ENCODE measurements around the gene USH2A.

USH2A gene

GRCh38 chr1:215640429-215641148 is 782.7 kb downstream of the USH2A start:
- Mint-ChIP-seq H3K27ac (no peak overlapping the region), H3K27me3 (no peaks in the 10 kb centered on the region), H3K9me3 (no peaks in the 10 kb centered on the region), H3K4me3 (no peak overlapping the region), H3K4me1 (no peaks in the 10 kb centered on the region), H3K36me3 (ENCODE audit: low read depth) (no peaks in the 10 kb centered on the region)
- no peak for DNase-seq
- no peak for ATAC-seq

DNA sequence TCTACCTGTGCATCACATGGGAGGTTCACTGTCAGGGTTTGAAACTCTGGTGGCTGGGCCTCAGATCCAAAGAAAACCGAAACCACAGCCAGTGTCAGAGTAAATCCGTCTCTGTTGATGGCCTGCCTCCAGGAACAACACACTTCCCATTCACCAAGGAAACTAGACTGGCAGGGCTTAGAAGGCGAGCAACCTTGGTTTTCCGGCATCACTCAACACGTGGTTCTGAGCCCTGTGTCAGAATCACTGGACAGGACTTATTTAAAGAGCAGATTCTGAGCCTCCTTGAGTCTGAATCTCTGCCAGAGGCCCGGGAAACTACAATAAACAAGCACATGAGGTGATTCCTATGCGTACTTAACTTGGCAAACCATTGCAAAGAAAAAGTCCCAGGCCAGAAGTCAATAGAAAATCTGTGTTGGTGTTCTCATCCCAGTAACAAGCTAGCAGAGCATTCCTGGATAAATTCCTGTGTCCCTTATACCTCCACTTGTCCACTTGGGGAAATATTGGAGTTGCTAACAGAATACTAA is 786.1 kb downstream of the USH2A start:
- H3K4me1 Mint-ChIP-seq = no peaks in the 10 kb centered on the region
- H3K36me3 Mint-ChIP-seq (ENCODE audit: low read depth) = no peaks in the 10 kb centered on the region
- DNase-seq (no peak), ATAC-seq (no peak)
- H3K27me3 Mint-ChIP-seq = no peaks in the 10 kb centered on the region
- no peak overlapping the region for H3K27ac Mint-ChIP-seq
- H3K4me3 Mint-ChIP-seq = no peak overlapping the region
- H3K9me3 Mint-ChIP-seq = no peaks in the 10 kb centered on the region

DNA sequence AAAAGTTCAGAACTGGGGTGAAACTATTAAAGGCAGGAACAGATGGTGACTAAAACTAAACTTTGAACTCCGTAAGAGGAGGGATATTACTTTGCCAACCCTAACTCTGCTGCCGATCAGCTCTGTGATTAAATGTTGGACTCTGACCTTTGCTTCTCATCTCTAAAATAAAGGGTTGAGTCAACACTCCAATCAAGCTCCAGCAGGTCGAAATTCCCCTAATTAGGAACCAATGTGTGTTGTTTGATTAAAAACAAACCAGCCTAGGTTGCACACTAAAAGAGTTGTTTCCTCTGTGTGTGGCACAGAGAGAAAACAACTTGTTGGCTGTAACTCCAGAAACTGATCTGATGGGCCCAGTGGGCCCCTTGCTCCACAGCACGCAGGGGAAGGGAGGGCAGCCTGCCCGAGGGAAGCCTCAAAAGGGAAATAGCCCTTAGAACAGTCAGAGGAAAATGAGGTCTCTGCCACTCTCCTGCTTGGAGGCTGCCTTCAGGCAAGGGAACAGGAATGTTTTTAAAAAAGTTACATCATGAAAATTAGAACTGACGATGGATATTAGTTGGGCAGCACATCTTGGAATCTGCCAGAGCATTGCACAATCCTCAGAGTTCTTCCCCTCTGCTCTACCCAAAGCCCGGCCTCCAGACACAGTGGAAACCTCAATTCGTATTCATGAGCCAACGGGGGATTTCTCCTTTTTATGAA is 786.8 kb downstream of the USH2A start:
- no peak for DNase-seq
- H3K4me1 Mint-ChIP-seq = no peaks in the 10 kb centered on the region
- H3K4me3 Mint-ChIP-seq = no peak overlapping the region
- H3K36me3 Mint-ChIP-seq (ENCODE audit: low read depth) = no peaks in the 10 kb centered on the region
- no peak for ATAC-seq
- no peak overlapping the region for H3K27ac Mint-ChIP-seq
- no peaks in the 10 kb centered on the region for H3K9me3 Mint-ChIP-seq
- H3K27me3 Mint-ChIP-seq = no peaks in the 10 kb centered on the region

GRCh38 chr1:215635827-215636226 is 787.4 kb downstream of the USH2A start:
- Mint-ChIP-seq H3K27me3 (no peaks in the 10 kb centered on the region), H3K36me3 (ENCODE audit: low read depth) (no peaks in the 10 kb centered on the region), H3K27ac (no peak overlapping the region), H3K9me3 (no peaks in the 10 kb centered on the region), H3K4me3 (no peak overlapping the region), H3K4me1 (no peaks in the 10 kb centered on the region)
- DNase-seq (no peak), ATAC-seq (no peak)

- Mint-ChIP-seq H3K36me3 (ENCODE audit: low read depth) (no peaks in the 10 kb centered on the region), H3K9me3 (no peaks in the 10 kb centered on the region), H3K27ac (no peak overlapping the region), H3K4me3 (no peak overlapping the region), H3K27me3 (no peaks in the 10 kb centered on the region), H3K4me1 (no peaks in the 10 kb centered on the region)
- DNase-seq (no peak), ATAC-seq (no peak)
Observed at GRCh38 chr1:215631489-215631888, 791.8 kb downstream of the USH2A start.

GRCh38 chr1:215631040-215631439 is 792.2 kb downstream of the USH2A start:
- Mint-ChIP-seq H3K36me3 (ENCODE audit: low read depth) (no peaks in the 10 kb centered on the region), H3K4me3 (no peak overlapping the region), H3K4me1 (no peaks in the 10 kb centered on the region), H3K27ac (no peak overlapping the region), H3K9me3 (no peaks in the 10 kb centered on the region), H3K27me3 (no peaks in the 10 kb centered on the region)
- ATAC-seq (no peak), DNase-seq (no peak)

- ATAC-seq = no peak
- no peak for DNase-seq
- no peaks in the 10 kb centered on the region for H3K9me3 Mint-ChIP-seq
- no peak overlapping the region for H3K4me3 Mint-ChIP-seq
- H3K27ac Mint-ChIP-seq = no peak overlapping the region
- no peaks in the 10 kb centered on the region for H3K27me3 Mint-ChIP-seq
- no peaks in the 10 kb centered on the region for H3K4me1 Mint-ChIP-seq
- H3K36me3 Mint-ChIP-seq (ENCODE audit: low read depth) = no peaks in the 10 kb centered on the region
Observed at GRCh38 chr1:215625949-215626348, 797.3 kb downstream of the USH2A start.

GRCh38 chr1:215623162-215623561 is 800.1 kb downstream of the USH2A start:
- H3K27ac Mint-ChIP-seq = no peak overlapping the region
- no peaks in the 10 kb centered on the region for H3K36me3 Mint-ChIP-seq (ENCODE audit: low read depth)
- no peak overlapping the region for H3K4me3 Mint-ChIP-seq
- no peak for ATAC-seq
- H3K4me1 Mint-ChIP-seq = no peaks in the 10 kb centered on the region
- no peaks in the 10 kb centered on the region for H3K9me3 Mint-ChIP-seq
- no peaks in the 10 kb centered on the region for H3K27me3 Mint-ChIP-seq
- no peak for DNase-seq

GRCh38 chr1:215617979-215618378 is 805.3 kb downstream of the USH2A start:
- no peak for DNase-seq
- Mint-ChIP-seq H3K36me3 (ENCODE audit: low read depth) (peaks cover 4% of the 10 kb centered on the region), H3K4me3 (no peak overlapping the region), H3K27ac (no peak overlapping the region), H3K27me3 (no peaks in the 10 kb centered on the region), H3K4me1 (no peaks in the 10 kb centered on the region), H3K9me3 (no peaks in the 10 kb centered on the region)
- no peak for ATAC-seq

DNA sequence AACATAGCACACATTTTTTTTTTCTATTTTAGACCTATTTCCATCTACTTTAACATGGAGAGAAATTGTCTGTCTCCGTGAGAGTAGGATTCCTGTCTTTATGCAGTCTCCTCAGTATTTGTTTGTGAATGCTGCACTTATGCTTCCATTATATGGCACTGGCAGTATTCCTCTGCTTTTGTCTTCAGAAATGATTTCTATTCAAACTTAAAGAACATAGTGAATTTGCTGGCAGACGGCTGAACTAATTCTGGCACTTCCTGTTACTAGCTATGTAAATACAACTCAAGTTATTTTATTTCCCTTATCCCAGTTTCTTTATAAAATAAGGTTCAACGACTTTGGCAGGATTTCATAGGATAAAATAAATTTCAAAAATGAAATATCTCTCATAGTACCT is 810.9 kb downstream of the USH2A start:
- Mint-ChIP-seq H3K4me3 (no peak overlapping the region), H3K36me3 (ENCODE audit: low read depth) (peaks cover 6% of the 10 kb centered on the region), H3K27me3 (no peaks in the 10 kb centered on the region), H3K27ac (no peak overlapping the region), H3K9me3 (no peaks in the 10 kb centered on the region), H3K4me1 (no peaks in the 10 kb centered on the region)
- ATAC-seq = no peak
- no peak for DNase-seq

DNA sequence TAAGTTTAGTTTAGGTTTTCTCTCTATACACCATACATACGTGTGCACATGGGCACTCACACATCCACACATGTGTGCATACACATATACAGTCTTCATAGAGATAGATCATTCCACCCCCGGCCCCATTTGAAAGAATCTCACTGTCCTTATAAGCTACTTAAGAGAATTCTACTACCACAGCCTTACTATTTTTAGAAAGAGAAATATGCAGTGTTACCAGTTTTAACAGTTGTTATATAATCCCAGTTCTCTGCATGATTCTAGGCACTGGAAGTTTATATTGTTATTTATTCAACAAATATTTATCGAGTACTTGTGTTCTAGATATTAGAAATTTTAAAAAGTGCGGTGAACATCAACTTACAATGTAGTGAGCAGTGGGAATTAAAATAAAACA is 814.6 kb downstream of the USH2A start:
- H3K27me3 Mint-ChIP-seq = no peaks in the 10 kb centered on the region
- DNase-seq (no peak), ATAC-seq (no peak)
- H3K4me3 Mint-ChIP-seq = no peak overlapping the region
- H3K27ac Mint-ChIP-seq = no peak overlapping the region
- H3K36me3 Mint-ChIP-seq (ENCODE audit: low read depth) = peaks cover 7% of the 10 kb centered on the region
- no peaks in the 10 kb centered on the region for H3K4me1 Mint-ChIP-seq
- H3K9me3 Mint-ChIP-seq = no peaks in the 10 kb centered on the region

DNA sequence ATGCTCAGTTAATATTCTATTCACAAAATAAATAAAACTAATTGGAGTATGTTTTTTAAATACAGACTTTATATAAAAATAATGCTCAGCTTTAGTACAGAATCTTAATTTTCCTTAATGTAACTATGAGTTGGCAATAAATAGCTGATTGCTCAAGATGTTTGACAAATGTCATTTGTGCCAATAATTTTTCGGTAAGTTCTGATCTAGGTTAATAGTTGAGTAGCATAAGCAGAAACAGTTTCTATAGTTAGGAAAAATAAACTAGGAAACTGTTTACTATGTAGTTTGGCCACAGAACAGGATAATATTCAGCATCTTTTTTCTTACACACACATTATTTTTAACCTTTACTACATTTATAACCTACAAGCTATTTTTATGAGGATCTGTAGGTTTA is 815.8 kb downstream of the USH2A start:
- H3K27me3 Mint-ChIP-seq = no peaks in the 10 kb centered on the region
- no peak overlapping the region for H3K27ac Mint-ChIP-seq
- no peak overlapping the region for H3K4me3 Mint-ChIP-seq
- no peak for DNase-seq
- H3K4me1 Mint-ChIP-seq = no peaks in the 10 kb centered on the region
- H3K9me3 Mint-ChIP-seq = no peaks in the 10 kb centered on the region
- ATAC-seq = no peak
- peaks cover 2% of the 10 kb centered on the region for H3K36me3 Mint-ChIP-seq (ENCODE audit: low read depth)

DNA sequence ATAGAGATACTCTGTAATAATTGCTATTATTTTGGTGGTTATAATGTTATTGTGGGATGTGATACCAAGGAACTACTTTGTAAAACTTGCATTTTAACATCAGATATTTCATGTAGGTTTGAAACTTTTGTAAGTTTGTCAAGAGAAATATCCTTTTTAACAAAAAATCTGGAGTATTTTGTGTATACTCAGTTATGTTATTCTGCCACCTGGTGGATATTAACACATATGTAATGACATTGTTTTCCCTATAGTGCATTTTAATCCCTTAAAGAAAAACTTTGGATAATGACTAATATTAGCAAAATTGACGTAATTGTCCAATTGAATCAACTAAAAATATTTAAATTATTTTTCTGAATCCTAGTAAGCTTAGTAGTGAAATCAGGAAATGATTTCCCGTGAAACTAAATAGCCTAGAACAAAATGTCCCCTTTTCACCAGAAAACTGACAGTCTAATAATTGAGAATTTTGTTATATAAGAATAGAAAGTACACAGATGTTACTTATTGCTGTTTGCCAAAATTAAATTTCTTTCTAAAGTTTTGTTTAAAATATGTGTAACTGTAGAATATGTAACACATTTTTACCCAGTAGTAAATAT is 816.6 kb downstream of the USH2A start:
- H3K36me3 Mint-ChIP-seq (ENCODE audit: low read depth) = peaks cover 2% of the 10 kb centered on the region
- no peak overlapping the region for H3K4me3 Mint-ChIP-seq
- ATAC-seq (no peak), DNase-seq (no peak)
- no peaks in the 10 kb centered on the region for H3K27me3 Mint-ChIP-seq
- H3K27ac Mint-ChIP-seq = no peak overlapping the region
- H3K9me3 Mint-ChIP-seq = no peaks in the 10 kb centered on the region
- H3K4me1 Mint-ChIP-seq = no peaks in the 10 kb centered on the region

DNA sequence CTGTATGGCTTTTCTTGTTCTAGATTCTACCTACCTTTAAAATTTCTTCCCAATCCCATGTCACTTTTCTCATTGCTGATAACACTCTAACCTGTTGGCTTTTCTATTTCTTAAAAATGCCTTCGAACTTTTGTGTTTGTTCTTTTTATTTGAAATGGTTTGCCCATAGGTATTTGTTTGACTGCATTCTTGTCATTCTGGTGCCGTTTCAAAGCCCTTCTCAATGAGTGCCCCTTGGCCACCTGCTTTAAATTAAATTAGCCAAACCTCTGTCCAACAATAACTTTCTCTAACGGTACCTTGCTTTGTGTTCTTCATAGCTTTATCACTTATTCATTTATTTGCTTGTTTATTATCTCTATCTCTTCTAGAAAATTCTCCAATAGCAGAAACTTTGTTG is 817.2 kb downstream of the USH2A start:
- no peaks in the 10 kb centered on the region for H3K27me3 Mint-ChIP-seq
- no peaks in the 10 kb centered on the region for H3K4me1 Mint-ChIP-seq
- ATAC-seq (no peak), DNase-seq (no peak)
- H3K9me3 Mint-ChIP-seq = no peaks in the 10 kb centered on the region
- no peak overlapping the region for H3K27ac Mint-ChIP-seq
- H3K4me3 Mint-ChIP-seq = no peak overlapping the region
- H3K36me3 Mint-ChIP-seq (ENCODE audit: low read depth) = peaks cover 2% of the 10 kb centered on the region

DNA sequence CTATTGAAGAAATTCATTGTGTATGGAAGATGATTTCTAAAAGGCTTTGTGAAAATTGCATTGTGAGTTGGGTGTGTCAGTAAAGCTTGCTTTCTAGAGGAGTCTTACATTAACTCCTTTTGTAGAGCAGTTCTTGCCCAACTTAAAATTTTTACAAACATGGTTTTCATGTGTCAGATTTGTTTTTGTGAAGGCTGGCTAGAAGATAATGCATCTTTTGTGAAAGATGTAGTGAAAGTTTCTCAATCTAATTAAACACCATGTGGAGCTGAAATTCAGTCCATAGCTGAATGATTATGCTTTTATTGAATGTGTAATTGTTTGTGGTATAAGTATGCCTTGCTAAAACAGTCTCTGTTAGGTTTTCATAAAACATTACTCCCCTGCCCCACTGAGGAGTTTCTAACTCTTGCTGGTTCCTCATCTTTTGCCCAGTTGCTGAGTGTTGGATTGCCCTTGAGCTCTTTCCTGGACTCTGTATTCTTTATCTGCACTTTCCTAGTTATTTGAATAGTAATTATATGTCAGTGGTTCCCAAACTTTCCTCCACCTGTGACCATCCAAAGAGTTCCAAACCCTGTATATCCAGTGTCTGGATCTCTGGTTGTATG is 818.1 kb downstream of the USH2A start:
- peaks cover 2% of the 10 kb centered on the region for H3K36me3 Mint-ChIP-seq (ENCODE audit: low read depth)
- H3K27me3 Mint-ChIP-seq = no peaks in the 10 kb centered on the region
- no peak overlapping the region for H3K4me3 Mint-ChIP-seq
- H3K27ac Mint-ChIP-seq = no peak overlapping the region
- DNase-seq (no peak), ATAC-seq (no peak)
- no peaks in the 10 kb centered on the region for H3K9me3 Mint-ChIP-seq
- H3K4me1 Mint-ChIP-seq = no peaks in the 10 kb centered on the region

Measured in activated naive CD8-positive, alpha-beta T cell treated with anti-CD3 and anti-CD28 coated beads, Interleukin-2, amount 50 U/mL, for 24 hours (primary cell).